ENCODE results near the gene C3orf52.

The C3orf52 gene

DNA sequence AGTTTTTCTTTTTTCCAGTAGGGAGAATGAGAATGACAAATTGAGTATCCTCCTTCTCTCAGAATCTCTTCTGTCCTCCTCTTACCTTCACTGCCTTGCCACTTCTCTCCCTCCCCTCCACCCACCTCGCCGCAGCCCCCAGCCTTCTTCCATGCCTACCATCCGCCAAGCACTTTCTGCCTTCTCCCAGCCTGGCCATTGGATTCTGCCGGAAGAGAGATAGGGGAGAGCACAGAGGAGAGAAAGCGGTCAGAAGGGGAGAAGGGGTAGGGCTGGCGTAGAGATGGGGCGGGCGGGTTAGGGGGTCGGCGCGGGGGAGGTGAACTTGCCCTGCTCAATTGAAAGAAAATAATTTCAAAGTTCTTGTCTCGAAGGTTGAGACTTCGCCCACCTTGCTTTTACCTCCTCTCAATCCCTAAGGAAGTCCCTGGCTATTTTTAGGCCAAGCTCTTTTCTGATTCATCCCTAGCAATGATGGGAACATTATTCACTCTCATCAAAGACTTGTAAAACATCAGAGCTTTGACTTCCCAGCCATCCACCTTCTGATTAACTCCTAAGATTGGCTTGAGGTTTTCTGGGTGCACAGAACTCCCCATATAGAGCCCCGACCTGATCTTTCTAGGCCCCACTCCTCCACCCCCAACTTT is 811 bp downstream of the C3orf52 start:
- no peak for DNase-seq

DNA sequence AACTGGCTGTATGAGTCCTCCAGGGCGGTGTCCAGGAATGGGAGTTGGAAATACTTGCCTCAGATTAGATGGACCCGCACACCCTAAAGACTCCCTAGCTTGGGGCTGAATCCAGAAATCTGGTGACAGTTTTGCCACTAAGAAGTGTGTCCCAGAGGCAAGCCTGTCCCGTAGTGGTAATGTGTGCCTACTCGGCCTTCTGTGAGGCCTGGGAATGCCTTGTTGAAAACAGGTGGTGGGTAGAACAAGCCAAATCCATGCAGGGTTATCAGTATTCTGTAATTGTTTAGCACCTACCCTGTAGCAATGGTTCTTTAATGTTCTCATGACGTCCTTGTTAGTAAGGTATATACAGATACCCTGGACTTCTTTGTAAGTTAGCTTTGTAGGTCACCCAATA is 1.6 kb downstream of the C3orf52 start:
- DNase-seq = no peak

DNA sequence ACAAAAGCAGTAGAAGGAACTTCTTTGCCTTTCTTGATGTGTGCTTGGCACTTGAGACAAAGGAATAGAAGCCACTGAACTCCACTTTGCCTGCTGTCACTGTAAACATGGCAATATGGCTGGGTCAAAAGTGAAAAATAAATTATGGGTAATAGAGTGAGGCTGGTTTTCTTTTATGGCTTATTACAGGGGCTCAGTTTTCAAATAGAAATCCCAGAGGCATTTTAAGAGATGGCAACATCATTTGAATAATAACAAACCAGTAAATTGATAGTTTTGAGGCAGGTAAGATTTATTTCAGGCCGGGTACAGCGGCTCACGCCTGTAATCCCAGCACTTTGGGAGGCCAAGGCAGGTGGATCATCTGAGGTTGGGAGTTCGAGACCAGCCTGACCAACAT is 2.8 kb downstream of the C3orf52 start:
- no peak for DNase-seq

DNA sequence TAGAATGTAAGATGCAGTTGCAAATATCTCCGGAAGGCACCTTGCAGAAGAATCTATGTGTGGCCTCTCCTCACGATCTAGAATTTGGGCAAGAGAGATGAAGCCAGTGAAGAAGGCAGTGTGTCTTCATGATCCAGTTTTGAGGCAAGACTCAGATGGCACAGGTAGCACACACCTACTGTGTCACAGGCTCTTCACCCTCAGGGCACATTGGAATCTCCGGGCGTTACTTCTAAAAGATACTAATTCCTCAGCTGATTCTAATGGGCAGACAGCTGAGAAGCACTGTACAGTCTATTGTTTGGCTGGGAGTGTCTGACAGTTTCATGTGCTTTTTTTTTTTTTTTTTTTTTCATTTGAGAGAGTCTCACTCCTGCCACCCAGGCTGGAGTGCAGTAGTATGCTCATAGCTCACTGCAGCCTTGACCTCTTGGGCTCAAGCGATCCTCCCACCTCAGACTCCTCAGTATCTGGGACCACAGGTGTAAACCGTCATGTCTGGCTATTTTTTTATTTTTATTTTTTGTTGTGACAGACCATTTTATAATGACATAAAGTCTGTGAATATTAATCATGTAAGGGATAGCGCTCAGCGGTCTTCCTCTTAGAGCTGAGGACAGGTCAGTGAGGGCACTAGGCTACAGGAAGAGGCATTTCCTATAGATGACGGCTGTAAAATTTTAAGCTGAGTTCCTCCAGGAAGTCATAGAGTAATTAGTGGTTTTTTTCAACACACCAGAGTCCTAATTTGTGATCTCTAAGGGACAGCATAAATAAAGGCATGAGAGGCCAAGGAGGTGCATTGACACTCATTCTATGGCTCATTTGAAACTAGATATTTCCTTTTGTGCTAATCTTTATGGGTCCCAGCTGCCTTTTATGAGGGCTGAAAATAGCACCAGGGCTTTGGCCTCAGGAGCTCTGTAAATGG is 4.0 kb downstream of the C3orf52 start:
- DNase-seq = peak; percentile 81

DNA sequence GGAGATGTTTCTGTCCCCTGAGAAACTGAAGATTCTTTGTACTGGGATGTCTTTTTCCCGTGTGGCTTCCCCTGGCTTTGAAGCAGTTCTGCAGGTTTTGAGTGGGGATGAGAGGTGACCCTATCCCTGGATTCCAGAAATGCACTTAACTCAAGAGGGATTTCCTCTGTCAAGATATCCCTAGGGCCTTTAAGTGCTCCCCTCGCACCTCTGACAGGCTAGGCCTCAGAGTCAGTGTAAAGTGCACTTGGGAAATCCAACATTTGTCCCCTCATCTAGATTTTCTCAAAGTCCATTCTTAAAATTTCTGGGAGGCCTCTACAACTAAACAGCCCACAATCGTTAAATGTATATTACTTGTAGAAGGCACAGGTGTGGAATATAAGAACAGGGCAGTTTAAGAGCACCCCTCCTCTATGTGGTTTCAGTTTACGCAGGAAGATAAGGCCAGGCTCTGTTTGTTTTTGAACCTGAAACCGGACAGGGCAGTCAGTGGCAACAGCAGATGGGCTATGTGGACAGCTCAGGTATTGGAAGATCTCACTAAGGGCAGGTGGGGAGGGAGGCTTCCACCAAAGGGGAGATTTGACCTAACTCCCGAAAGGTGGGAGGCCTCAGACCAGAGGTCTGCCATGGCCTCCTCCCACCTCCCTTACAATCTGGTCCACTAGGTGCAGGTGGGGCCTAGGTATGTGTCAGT is 4.8 kb downstream of the C3orf52 start:
- no peak for DNase-seq

DNA sequence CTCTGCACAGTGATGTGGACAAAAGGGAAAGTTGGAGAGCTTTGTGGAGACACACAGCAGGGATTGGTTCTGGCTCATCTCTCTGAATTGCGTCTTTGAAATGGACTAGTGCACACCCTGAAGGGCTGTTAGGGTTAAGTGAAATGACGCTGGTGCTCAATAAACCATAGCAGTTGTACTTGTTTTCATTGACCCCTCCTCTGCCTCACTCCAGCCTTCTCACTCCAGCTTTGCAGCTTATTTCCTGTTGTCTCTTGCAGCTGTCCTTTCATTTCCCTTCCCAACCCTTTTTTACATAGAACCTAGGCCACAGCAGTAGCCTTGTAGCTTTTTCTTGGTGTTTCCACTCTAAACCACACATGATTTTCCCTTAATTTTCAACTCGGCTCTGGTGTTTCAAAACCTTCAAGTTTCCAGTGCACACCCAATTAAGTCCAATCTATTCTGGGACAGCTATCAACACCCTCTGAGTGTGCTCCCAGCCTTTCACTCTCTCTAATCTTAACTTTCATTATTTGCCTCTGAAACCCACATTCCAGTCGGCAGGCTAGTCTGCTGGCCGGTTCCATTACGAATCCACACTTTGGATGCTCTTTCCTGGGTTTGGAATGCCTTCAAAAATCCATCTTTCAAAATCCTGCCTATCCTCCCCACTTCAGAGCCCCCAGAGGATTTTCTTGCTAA is 6.4 kb downstream of the C3orf52 start:
- DNase-seq = peak; percentile 76

DNA sequence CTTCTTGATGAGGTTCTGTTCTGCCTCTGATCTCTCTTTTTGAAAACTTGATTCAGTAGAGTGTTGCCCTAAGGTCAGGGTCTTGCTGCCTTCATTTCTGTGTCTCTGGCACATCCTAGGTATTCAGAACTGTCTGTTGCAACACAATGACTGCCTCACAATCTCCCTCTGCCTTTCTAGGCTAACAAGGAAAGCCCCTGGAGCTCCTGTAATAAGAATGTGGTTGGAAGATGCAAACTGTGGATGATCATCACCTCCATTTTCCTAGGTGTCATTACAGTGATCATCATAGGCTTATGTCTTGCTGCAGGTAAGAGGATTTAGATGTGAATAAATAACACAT is 7.0 kb downstream of the C3orf52 start:
- DNase-seq = no peak

DNA sequence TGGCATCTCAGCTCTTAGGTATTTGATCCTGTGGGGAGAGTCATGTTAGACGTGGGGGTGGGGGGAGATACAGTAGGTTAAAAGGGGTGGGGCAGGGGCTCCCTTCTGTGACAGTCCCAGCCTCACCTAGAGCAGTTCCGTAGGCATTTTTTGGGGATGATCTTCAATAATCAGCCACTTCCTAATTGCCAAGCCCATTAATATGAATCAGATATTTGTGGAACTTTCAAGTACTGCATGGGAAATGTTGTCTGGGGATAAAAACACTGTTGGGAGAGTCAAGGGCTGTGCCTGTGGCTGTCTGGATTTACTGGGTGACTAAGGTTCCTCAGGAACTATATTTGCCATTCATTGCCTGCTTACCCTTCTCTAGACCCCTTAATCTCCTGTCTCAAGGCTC is 9.5 kb downstream of the C3orf52 start:
- no peak for DNase-seq

DNA sequence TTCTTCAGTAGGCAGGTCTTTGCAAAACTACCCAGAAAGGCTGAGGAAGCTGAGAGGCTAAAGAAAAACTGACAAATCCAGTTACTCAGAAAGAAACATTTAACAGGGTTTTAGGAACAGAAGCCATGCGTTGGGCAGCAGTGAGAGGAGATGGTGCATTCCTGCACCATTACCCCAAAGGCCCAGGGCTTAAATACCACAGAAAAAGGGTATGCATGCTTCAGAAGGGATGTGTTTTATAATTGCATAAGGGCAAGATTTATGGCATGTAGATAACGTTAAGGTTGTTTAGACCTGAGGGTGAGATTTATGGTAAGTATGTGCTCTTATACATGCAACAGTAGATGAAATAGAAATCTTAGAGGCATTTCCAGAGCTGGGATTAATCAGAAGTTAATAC is 10.0 kb downstream of the C3orf52 start:
- no peak for DNase-seq

DNA sequence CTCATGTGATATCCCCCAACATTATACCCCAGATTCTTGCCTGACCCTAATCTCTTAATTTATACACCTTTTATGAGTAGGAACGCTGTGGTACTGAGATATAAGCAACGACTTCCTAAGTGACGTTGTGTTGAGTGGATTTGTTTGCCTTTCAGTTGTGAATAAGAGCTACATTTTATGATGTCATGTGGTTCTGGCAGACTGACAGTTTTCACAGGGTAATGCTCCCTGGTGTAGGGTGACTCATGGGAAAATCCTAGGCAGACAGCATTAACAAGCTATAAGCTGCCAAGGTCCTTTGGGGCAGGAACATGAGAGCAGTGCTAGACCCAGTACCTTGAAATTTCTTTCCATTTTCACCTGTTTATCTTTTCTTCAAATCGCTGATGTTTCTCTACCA is 11.2 kb downstream of the C3orf52 start:
- DNase-seq = peak; percentile 42

DNA sequence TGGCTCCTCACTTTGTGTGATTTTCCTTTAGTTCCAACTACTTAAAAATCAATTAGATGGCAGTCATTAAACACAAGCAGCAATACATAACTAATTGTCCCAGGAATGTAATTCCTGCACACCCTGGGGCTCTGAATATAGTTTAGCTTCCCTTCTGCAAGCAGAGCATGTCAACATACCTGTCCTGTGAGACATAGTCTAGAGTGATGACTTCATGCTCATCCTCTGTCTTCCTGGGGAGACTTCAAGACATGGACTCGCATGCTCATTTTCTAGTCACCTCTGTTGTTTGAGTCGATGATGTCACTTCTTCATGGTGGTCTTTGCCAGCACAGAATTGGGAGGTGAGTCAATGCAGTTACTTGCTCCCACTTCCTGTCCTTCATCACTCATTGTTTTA is 15.7 kb downstream of the C3orf52 start:
- no peak for DNase-seq

DNA sequence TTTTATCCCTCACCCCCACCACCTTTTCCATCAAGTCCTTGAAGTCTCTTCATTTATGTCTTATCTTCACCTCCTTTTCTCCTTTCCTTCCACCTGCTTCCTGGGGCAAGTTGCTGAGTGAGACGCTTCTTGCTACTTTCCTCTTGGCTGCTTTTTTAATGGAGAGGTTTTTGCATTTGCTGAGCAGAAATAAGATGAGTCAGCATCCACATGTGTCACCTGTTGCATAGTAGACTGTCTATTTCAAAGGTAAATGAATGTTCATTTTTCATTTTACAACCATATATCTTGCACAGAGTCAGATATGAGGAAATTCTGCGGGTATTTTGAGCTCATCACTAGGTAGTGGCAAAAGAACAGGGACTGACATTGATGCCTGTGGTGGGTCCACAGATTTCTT is 18.6 kb downstream of the C3orf52 start:
- no peak for DNase-seq

DNA sequence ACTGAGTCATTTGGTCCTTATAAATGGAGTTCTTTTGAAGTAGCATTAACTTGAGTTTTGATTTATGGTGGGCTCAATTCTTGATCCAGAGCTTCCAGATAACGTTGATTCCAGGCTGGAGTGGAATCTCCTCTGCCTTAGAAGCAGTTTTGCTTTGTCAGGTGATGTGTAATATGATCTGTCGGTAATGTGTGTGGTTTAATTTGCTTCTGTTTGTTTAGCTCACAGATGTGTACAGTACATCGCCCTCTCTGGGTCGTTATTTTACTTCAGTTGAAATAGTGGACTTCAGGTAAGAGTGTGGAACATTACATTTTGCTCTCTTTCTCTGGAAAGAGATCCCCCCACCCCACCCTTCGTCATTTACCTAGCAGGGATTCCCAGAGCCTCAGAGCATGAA is 23.1 kb downstream of the C3orf52 start:
- no peak for DNase-seq

DNA sequence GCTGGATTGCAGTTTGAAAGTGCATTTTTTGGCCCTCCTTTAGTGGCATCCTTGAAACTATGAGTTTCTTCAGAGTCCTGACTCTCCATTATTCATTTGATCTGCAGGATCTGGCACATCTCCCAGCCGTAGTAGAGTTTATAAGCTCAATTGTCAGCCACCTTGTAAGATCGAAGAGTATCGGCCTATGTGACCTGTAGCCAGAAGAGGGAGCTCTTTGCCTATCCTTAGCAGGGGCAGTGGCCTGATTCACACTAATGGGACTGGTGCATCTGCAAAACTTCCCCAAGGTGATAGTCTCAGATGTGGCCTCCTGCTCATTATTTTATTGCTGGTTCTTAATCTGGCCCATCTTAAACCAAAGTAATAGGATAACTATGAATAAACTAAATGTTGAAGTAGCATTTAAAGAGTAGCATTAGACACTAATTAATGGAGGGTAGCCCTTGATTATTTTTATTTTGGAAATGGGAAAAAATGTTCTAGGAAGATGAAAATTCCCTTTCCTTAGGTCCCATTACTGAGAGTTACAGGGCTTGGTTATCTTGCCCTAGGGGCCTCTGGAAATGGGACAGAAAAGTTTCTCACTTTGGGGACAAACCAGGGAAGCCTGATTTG is 25.7 kb downstream of the C3orf52 start:
- DNase-seq = peak; percentile 48

DNA sequence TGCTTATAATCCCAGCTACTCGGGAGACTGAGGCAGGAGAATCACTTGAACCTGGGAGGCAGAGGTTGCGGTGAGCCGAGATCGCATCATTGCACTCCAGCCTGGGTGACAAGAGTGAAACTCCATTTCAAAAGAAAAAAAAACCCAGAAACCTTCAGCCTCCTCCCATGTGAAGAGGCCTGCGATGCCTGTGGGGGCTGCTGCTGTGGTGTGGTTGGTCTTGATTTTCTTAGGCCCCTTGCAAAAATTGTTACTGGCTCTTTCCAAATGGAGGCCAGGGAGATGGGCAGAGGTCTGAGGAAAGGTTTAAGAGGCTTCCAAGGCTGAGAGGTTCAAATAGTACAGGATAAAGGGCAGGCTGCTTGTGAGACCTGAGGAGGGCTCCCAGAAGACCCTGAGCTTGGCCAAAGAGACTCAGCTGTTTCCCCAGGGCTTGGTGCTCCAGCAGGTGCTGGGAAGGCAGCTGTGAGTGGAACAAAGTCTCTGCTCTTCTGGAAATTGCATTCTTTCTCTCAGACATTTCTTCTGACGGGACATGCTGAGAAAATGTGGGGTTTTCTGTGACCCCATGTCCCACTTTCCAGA is 28.5 kb downstream of the C3orf52 start:
- no peak for DNase-seq

DNA sequence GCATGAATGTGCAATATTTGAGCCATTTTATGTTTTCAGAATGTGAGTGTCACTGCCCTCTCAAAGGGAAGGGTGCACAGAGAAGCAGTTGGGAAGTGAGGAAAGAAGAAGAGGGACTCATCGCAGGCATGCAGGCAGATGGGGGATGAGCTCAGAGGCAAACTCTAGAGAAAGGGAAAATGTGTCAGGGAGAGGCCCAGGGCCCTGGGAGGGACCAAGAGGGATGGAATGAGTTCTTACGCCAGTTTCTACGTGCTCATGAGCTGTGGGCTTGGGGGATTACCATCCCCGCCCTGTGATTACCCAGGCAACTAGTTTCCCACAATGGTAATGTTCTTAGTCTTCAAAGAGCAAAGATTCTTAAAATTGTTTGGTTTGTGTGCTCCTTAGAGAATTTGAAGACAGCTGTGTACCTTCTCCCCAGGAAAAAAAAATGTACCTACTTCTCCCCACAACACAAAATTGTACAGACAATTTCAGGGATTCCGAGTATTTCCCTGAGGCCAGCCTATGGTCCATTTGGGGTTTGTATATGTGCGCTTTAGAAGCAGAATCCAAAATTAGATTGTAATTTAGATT is 29.1 kb downstream of the C3orf52 start:
- no peak for DNase-seq

DNA sequence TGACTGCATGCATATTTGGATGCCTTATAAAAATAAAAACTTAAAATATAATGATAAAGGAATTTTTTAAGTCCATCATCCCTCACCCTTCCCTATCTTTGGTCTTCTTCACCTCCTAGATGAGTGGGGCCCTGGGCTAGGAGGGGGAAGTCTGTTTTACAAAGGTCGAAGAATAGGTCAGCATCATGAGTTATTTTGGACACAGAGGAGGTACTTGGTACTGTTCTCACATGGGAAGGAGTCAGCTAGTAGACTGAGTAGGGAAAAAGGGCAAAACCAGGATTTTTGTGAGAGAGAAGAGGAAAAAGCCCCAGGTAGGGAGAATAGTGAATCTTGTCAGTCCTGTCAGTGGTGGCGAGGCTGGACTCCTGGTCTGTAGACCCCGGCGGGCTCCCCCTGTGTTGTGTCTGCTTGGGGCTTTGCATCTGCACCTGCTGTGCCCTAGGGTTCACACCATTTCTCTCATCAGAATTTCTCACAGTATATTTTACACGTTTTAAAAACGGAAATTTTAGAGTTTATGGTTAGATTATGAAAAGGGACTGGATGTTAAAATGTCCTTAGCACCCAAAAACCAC is 29.7 kb downstream of the C3orf52 start:
- DNase-seq = no peak

DNA sequence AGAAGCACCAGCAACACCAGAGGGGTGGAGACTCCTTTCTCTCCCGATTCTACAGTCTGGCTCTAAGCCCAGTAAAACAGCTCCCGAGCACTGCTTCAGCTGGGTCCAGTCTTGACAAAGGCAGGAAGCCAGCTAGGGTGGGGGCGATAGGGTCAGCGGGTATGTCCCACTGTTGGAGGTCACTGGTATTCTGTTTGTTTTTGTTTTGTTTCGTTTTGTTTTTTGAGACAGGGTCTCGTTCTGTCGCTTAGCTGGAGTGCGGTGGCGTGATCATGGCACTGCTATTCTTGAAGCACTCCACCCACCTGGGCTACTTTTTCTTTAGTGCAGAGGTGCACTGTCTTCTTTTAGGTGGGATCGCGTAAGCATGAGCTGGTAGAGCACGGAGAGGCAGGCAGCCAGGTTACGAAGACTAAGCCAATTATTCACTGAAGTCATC is 30.6 kb downstream of the C3orf52 start:
- no peak for DNase-seq

DNA sequence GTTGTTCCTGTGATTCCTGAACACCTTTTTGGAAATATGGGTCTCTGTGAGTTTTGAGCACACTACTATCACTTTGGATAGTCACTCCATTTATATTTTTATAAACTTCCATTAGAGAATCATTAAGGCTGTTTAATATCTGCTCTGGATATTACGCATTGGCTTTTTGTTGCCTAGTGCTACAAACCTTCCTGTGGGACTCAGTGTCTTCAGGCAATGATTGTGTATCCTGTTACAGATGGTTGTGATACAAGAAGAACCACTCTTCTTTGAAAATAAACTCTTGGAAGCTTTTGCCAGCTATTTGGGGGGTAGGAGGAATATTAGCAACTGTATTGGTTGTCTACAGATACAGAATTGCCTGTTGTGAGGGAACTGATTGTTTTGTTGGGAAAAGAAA is 31.2 kb downstream of the C3orf52 start:
- no peak for DNase-seq

DNA sequence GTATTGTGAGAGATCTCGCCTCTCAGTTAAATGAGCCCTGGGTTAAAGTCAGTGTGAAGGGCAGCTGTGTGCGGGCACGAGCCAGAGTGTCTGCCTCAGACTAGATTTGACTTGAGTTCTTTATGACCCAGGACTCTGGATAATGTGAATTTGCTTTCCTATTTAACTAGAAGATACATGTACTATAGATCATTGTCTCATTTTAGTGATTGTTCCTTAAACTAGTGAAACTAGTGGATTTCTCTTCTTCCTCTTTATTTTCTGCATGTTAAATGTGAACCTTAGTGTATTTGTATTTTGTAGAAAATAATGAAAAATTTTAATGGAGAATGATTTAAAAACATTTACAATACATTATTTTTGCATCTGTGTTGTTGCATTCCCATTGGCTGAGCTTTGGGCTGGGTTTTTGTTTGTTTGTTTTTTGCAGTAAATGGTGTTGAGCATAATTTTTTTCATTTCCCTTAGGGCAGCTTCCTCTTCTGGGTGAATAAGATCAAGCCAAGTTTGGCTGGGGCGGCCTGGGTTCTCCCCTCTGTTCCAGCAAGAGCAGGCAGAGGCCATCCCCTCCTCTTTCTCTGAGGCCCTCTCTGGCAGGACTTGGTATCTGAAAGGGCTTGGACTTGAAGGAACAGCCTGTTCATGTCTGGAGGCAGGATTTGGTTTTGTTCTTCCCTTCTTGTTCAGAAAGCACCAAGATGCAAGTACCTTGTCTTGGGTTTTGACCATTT is 31.8 kb downstream of the C3orf52 start:
- peak; percentile 86 for DNase-seq
